ENCODE results near the gene ARHGAP25.
"Not testable (repeated sequence)": the region's sequence is repeated elsewhere in the genome, so short reads cannot be mapped to it uniquely, and the experiment has no call there.

The ARHGAP25 gene

DNA sequence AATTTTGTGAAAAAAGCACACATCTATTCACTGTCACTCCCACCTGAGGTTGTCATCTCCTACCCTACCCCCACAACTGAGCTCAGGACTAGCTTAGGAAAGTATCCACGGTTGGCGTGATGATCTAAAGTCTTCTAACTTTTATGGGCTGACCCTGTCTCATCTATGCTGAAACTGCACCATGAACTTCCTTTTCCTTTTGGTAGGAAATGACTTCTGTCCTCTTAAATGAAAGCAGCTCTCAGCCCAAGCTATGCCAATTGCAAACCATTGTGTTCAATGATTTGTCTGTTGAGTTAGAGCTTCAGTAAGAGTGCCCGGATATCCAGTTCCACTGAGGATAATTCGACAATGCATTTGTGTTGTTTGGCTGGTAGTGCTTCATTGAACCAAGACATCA, 52.7 kb downstream of the ARHGAP25 start:
- Mint-ChIP-seq H3K4me1 (ENCODE audit: low read depth in 2 of 2) (peaks cover 33 to 37% of the 10 kb centered on the region in 2 donors), H3K27ac (no peak overlapping the region), H3K9me3 (no peaks in the 10 kb centered on the region), H3K36me3 (ENCODE audit: insufficient read depth) (peaks cover 5% of the 10 kb centered on the region), H3K27me3 (no peaks in the 10 kb centered on the region), H3K4me3 (peak overlapping the region in 1 of 2 donors; percentile 16)
- no peak for DNase-seq
- no peak for ATAC-seq (replicated peaks)

- Mint-ChIP-seq H3K27me3 (no peaks in the 10 kb centered on the region), H3K27ac (peak overlapping the region; percentile 82 to 87), H3K4me3 (peak overlapping the region in 1 of 2 donors; percentile 26), H3K4me1 (ENCODE audit: low read depth in 2 of 2) (peaks cover 43 to 52% of the 10 kb centered on the region in 2 donors), H3K9me3 (no peaks in the 10 kb centered on the region), H3K36me3 (ENCODE audit: insufficient read depth) (peaks cover 18% of the 10 kb centered on the region)
- ATAC-seq (replicated peaks) (peak; percentile 79), DNase-seq (no peak)
These were observed 55.0 kb downstream of the ARHGAP25 start for GRCh38 chr2:68789603-68790002.

- Mint-ChIP-seq H3K9me3 (no peaks in the 10 kb centered on the region), H3K27ac (peak overlapping the region; percentile 82 to 87), H3K27me3 (no peaks in the 10 kb centered on the region), H3K4me3 (peak overlapping the region in 1 of 2 donors; percentile 67), H3K36me3 (ENCODE audit: insufficient read depth) (peaks cover 27% of the 10 kb centered on the region), H3K4me1 (ENCODE audit: low read depth in 2 of 2) (peaks cover 53 to 62% of the 10 kb centered on the region in 2 donors)
- DNase-seq (no peak), ATAC-seq (replicated peaks) (no peak)
These were observed 56.0 kb downstream of the ARHGAP25 start for GRCh38 chr2:68790600-68790999.

- H3K27me3 Mint-ChIP-seq, result no peaks in the 10 kb centered on the region
- ATAC-seq (replicated peaks) (no peak), DNase-seq (no peak)
- peak overlapping the region; percentile 2 to 67 for H3K4me3 Mint-ChIP-seq
- peaks cover 66 to 75% of the 10 kb centered on the region in 2 donors for H3K4me1 Mint-ChIP-seq (ENCODE audit: low read depth in 2 of 2)
- H3K36me3 Mint-ChIP-seq (ENCODE audit: insufficient read depth), result peaks cover 40% of the 10 kb centered on the region
- H3K27ac Mint-ChIP-seq, result peak overlapping the region; percentile 82 to 87
- no peaks in the 10 kb centered on the region for H3K9me3 Mint-ChIP-seq
These were observed 57.3 kb downstream of the ARHGAP25 start for GRCh38 chr2:68791914-68792313.

GRCh38 chr2:68792751-68793150, 58.1 kb downstream of the ARHGAP25 start:
- peak; percentile 28 for ATAC-seq (replicated peaks)

DNA sequence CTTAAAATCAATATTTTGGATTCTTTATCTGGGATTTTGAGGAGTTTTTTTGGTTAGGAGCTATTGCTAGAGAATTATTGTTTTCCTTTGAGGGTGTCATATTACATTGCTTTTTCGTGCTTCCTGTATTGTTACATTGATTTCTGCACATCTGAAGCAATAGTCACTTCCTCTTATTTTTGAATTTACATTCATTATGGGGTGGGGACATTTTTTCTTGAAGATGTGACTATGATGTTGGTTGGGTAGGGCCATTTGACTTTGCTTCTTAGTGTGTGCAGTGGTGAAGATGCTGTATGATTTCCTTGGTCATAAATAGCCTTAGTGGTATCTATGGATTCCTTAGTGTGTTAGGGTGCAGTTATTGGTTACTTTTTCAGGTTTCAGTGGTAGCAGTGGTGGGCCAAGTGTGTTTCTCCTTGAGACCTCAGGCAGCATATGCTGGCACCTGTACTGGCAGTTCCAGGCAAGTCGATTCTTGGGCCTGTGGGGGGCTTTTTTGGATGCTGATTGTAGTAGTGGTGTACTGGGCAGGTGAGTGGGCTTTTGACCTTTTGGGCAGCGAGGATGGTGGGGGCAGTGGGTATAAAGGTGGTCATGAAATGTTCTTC, 61.8 kb downstream of the ARHGAP25 start:
- Mint-ChIP-seq H3K27me3 (no peaks in the 10 kb centered on the region), H3K4me1 (ENCODE audit: low read depth in 2 of 2) (peaks cover 73 to 88% of the 10 kb centered on the region in 2 donors), H3K9me3 (no peaks in the 10 kb centered on the region), H3K36me3 (ENCODE audit: insufficient read depth) (peaks cover 68% of the 10 kb centered on the region), H3K4me3 (peak overlapping the region; percentile 65 to 67), H3K27ac (peak overlapping the region; percentile 84 to 87)
- DNase-seq (no peak), ATAC-seq (replicated peaks) (peak; percentile 62)

More at GRCh38 chr2:68792751-68793150, 58.1 kb downstream of the ARHGAP25 start:
- Mint-ChIP-seq H3K4me1 (ENCODE audit: low read depth in 2 of 2) (peaks cover 67 to 77% of the 10 kb centered on the region in 2 donors), H3K4me3 (peak overlapping the region; percentile 65 to 67), H3K36me3 (ENCODE audit: insufficient read depth) (peaks cover 45% of the 10 kb centered on the region), H3K27ac (peak overlapping the region; percentile 84 to 87), H3K9me3 (no peaks in the 10 kb centered on the region), H3K27me3 (no peaks in the 10 kb centered on the region)
- no peak for DNase-seq

DNA sequence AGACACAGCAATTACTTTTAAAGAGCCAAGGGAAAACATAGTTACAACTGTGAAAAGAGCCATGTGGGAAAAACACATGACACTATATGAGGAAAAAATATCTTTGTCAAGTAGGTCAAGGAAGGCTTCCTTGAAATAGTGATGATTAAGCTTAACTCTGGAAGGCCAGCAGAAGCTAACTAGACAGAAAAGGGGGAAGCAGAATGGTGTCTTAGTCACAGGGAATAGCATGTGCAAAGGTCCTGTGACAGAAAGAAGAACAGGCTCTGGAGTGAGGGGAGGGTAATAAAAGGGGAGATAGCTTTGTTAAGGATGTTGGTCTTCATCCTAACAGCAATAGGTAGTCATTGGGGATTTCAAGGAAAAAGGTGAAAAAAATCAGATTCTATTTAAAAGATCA, 64.0 kb downstream of the ARHGAP25 start:
- Mint-ChIP-seq H3K27ac (peak overlapping the region; percentile 81 to 87), H3K9me3 (no peaks in the 10 kb centered on the region), H3K4me1 (ENCODE audit: low read depth in 2 of 2) (peaks cover 59 to 68% of the 10 kb centered on the region in 2 donors), H3K4me3 (peak overlapping the region in 1 of 2 donors; percentile 28), H3K36me3 (ENCODE audit: insufficient read depth) (peaks cover 56% of the 10 kb centered on the region), H3K27me3 (no peaks in the 10 kb centered on the region)
- DNase-seq, result no peak
- ATAC-seq (replicated peaks), result no peak

DNA sequence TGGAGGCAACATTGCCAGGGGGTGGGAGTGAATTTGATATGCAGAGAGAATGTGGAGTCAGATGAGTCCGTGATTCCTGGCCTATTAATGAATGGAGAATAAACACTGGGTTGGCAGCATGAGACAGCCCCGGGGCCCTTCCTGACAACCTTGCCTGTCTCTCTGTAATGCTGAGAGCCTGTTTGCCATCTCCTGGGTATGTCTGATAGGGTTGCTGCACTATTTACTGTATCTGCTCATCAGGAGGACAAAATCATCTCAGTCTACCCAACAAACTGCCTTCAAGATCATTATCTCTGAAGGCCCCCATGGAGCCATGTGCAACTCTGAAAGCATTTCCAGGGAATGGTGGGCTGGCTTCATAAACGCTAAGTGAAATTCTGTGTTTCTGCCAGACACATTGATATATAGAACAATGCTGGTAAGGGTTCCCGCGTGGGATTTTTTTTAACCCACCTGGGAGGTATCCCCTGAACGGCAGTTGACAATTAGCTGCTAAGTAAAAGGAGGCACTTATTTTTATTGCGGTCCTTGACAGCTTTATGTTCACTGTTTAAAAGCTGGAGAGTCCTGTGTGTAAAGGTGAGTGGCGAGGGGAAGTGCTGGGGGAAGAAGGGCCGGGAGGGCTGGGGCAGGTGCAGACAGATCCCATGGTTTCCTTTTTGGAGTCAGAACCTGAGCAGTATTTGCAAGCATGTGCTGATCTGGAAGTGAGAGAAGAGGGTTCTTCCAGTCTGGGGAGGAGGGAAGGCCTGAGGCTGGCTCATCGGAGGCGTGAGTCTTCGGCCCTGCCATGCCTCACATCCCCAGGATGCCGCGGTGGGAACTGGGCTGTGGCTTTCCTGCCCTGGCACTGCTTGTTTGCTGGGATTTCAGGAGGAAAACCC, 64.8 kb downstream of the ARHGAP25 start:
- Mint-ChIP-seq H3K36me3 (ENCODE audit: insufficient read depth) (peaks cover 53% of the 10 kb centered on the region), H3K27ac (peak overlapping the region; percentile 81 to 87), H3K4me3 (peak overlapping the region in 1 of 2 donors; percentile 28), H3K9me3 (no peaks in the 10 kb centered on the region), H3K4me1 (ENCODE audit: low read depth in 2 of 2) (peaks cover 54 to 60% of the 10 kb centered on the region in 2 donors), H3K27me3 (no peaks in the 10 kb centered on the region)
- no peak for ATAC-seq (replicated peaks)
- no peak for DNase-seq

GRCh38 chr2:68800027-68800401, 65.4 kb downstream of the ARHGAP25 start:
- Mint-ChIP-seq H3K9me3 (no peaks in the 10 kb centered on the region), H3K27ac (peak overlapping the region; percentile 81 to 87), H3K27me3 (no peaks in the 10 kb centered on the region), H3K4me3 (no peak overlapping the region), H3K36me3 (ENCODE audit: insufficient read depth) (peaks cover 53% of the 10 kb centered on the region), H3K4me1 (ENCODE audit: low read depth in 2 of 2) (peaks cover 51 to 60% of the 10 kb centered on the region in 2 donors)
- ATAC-seq (replicated peaks) (no peak), DNase-seq (no peak)

- Mint-ChIP-seq H3K27ac (peak overlapping the region; percentile 81 to 87), H3K36me3 (ENCODE audit: insufficient read depth) (peaks cover 53% of the 10 kb centered on the region), H3K27me3 (no peaks in the 10 kb centered on the region), H3K4me3 (no peak overlapping the region), H3K4me1 (ENCODE audit: low read depth in 2 of 2) (peaks cover 51 to 60% of the 10 kb centered on the region in 2 donors), H3K9me3 (no peaks in the 10 kb centered on the region)
- ATAC-seq (replicated peaks) (no peak), DNase-seq (no peak)
These were observed 65.9 kb downstream of the ARHGAP25 start for GRCh38 chr2:68800517-68800916.

DNA sequence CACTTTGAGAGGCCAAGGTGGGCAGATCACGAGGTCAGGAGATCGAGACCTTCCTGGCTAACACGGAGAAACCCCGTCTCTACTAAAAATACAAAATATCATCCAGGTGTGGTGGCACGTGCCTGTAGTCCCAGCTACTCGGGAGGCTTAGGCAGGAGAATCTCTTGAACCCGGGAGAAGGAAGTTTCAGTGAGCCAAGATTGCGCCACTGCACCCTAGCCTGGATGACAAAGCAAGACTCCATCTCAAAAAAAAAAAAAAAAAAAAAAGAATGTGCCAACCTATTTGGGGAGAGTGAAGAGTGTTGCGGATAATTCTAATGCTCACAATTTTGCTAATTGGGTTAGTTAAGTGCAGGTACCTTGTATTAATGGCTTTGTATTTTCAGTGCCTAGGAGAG, 67.5 kb downstream of the ARHGAP25 start:
- not testable (repeated sequence) for H3K27ac Mint-ChIP-seq; H3K4me3 Mint-ChIP-seq; H3K9me3 Mint-ChIP-seq; DNase-seq; H3K27me3 Mint-ChIP-seq; ATAC-seq (replicated peaks)
- H3K4me1 Mint-ChIP-seq (ENCODE audit: low read depth in 2 of 2), result peaks cover 43 to 59% of the 10 kb centered on the region in 2 donors
- H3K36me3 Mint-ChIP-seq (ENCODE audit: insufficient read depth), result peaks cover 51% of the 10 kb centered on the region

- H3K9me3 Mint-ChIP-seq, result no peaks in the 10 kb centered on the region
- H3K36me3 Mint-ChIP-seq (ENCODE audit: insufficient read depth), result peaks cover 49% of the 10 kb centered on the region
- peak overlapping the region; percentile 17 to 77 for H3K27ac Mint-ChIP-seq
- H3K4me3 Mint-ChIP-seq, result peak overlapping the region in 1 of 2 donors; percentile 30
- H3K4me1 Mint-ChIP-seq (ENCODE audit: low read depth in 2 of 2), result peaks cover 44 to 63% of the 10 kb centered on the region in 2 donors
- no peak for DNase-seq
- ATAC-seq (replicated peaks), result no peak
- no peaks in the 10 kb centered on the region for H3K27me3 Mint-ChIP-seq
These were observed 70.4 kb downstream of the ARHGAP25 start for GRCh38 chr2:68805025-68805424.

- no peaks in the 10 kb centered on the region for H3K27me3 Mint-ChIP-seq
- H3K4me1 Mint-ChIP-seq (ENCODE audit: low read depth in 2 of 2), result peaks cover 38 to 59% of the 10 kb centered on the region in 2 donors
- no peak for DNase-seq
- H3K9me3 Mint-ChIP-seq, result no peaks in the 10 kb centered on the region
- no peak overlapping the region for H3K4me3 Mint-ChIP-seq
- no peak for ATAC-seq (replicated peaks)
- H3K36me3 Mint-ChIP-seq (ENCODE audit: insufficient read depth), result peaks cover 64% of the 10 kb centered on the region
- H3K27ac Mint-ChIP-seq, result peak overlapping the region; percentile 67 to 68
These were observed 72.0 kb downstream of the ARHGAP25 start for GRCh38 chr2:68806511-68807109.
